Duodenal mucosa (tissue), 2 donors: ENCODE data around the gene PID1.

ENCODE experiments used
- H3K27ac ChIP-seq: one replicate; pipeline ENCODE4 v1.7.0; 2013; ENCODE audit warnings: low read depth, low read length
- H3K27me3 ChIP-seq, 2 donors: one replicate each; pipeline ENCODE4 v1.7.0; 2013; ENCODE audit warnings: low read length in 2 of 2, control low read depth in 1 of 2; ENCODE audit not compliant: insufficient read depth in 2 of 2, control insufficient read depth in 1 of 2
- H3K36me3 ChIP-seq, 2 donors: one replicate each; pipeline ENCODE4 v1.7.0; 2013; ENCODE audit warnings: low read length in 2 of 2, control low read depth in 1 of 2; ENCODE audit not compliant: insufficient read depth in 2 of 2, control insufficient read depth in 1 of 2
- H3K4me1 ChIP-seq, 2 donors: one replicate each; pipeline ENCODE4 v1.7.0; 2013; ENCODE audit warnings: low read length in 2 of 2, control low read depth in 1 of 2; ENCODE audit not compliant: insufficient read depth in 2 of 2, control insufficient read depth in 1 of 2
- H3K4me3 ChIP-seq, 2 donors: one replicate each; pipeline ENCODE4 v1.7.0; 2013; ENCODE audit warnings: low read length in 2 of 2, low read depth in 1 of 2
- H3K9ac ChIP-seq, 2 donors: one replicate each; pipeline ENCODE4 v1.7.0; 2013; ENCODE audit warnings: low read length in 2 of 2, low read depth in 1 of 2
- H3K9me3 ChIP-seq, 2 donors: one replicate each; pipeline ENCODE4 v1.7.0; 2013; ENCODE audit warnings: low read length in 2 of 2, control low read depth in 1 of 2; ENCODE audit not compliant: control insufficient read depth in 1 of 2

Gene PID1

DNA sequence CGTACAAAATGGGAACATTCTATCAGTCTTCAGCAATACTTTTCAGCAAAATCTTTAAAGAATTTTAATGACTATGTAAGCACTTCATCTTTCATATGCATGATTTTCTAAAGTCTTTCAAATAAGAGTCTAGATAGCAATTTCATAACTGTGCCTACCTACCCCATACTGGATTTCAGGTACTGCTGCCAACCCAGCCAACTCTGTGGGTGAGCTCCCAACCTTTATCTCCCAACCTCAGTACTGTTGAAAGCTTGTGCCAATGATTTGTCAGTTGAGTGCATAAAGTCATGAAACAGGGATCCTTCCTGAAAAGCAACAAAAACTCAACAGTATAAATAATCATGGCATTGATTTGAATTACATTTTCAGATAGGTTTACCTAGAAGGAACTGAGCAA, 296.9 kb downstream of the PID1 start:
- no peak overlapping the region for H3K27ac ChIP-seq
- H3K36me3 ChIP-seq, result no peaks in the 10 kb centered on the region
- H3K9me3 ChIP-seq, result no peaks in the 10 kb centered on the region
- no peak overlapping the region for H3K4me3 ChIP-seq
- H3K4me1 ChIP-seq, result no peaks in the 10 kb centered on the region
- H3K9ac ChIP-seq, result no peak overlapping the region
- H3K27me3 ChIP-seq, result no peaks in the 10 kb centered on the region
